H1 (cell line): ENCODE data around the gene HPS5. TPM values are rescaled to one million over a fixed set of nuclear protein-coding genes. Genes with fewer than 3 reads are reported as not detected.
A peak's percentile ranks its signal among the peaks of the same experiment; 100 is the strongest.

Experiments used
- CTCF ChIA-PET: fragments of 300-600 bp; sonication (Branson Sonifier 250); formaldehyde crosslinking; loops from one replicate; lab custom pipeline; 2021; ENCODE audit not compliant: partially characterized antibody; lab: Charles Lee
- POLR2A ChIA-PET: fragments of 300-600 bp; sonication (Branson Sonifier 250); formaldehyde crosslinking; loops from one replicate; lab custom pipeline; 2021; ENCODE audit warnings: inconsistent platforms; ENCODE audit not compliant: partially characterized antibody; lab: Charles Lee
- DNase-seq, 2 experiments: peaks; one replicate each; pipeline versions ENCODE4 v3.0.0 to v3.0.0-alpha.2; 2010 to 2022; ENCODE audit warnings: low spot score in 2 of 2, low read depth in 1 of 2, mixed read lengths in 1 of 2
- FAIRE-seq: peaks from 2 replicates; lab custom pipeline; 2011; peaks lifted over from hg19 to GRCh38; lab: Jason Lieb, UNC
- H2AFZ ChIP-seq: 2 replicates; pipeline ENCODE4 v1.8.1; 2012; ENCODE audit warnings: low read length, inconsistent platforms
- H2AK5ac ChIP-seq: 2 replicates; pipeline ENCODE4 v1.6.1; 2013; ENCODE audit warnings: low read depth, low read length
- H2BK120ac ChIP-seq: replicated peaks from 2 replicates; pipeline ENCODE3; 2013; ENCODE audit warnings: low read depth, low read length, inconsistent platforms
- H2BK12ac ChIP-seq: 2 replicates; pipeline ENCODE4 v1.6.1; 2013; ENCODE audit warnings: low read depth, low read length
- H2BK15ac ChIP-seq: 2 replicates; pipeline ENCODE4 v1.6.1; 2013; ENCODE audit warnings: low read length
- H2BK20ac ChIP-seq: 2 replicates; pipeline ENCODE4 v1.6.1; 2013; ENCODE audit warnings: low read length
- H2BK5ac ChIP-seq: 2 replicates; pipeline ENCODE4 v1.6.1; 2013; ENCODE audit warnings: low read depth, low read length
- H3K14ac ChIP-seq: 2 replicates; pipeline ENCODE4 v1.6.1; 2013; ENCODE audit warnings: inconsistent platforms; ENCODE audit not compliant: insufficient read length
- H3K18ac ChIP-seq: 2 replicates; pipeline ENCODE4 v1.6.1; 2013; ENCODE audit warnings: low read length; ENCODE audit errors: extremely low read depth
- H3K23ac ChIP-seq: 2 replicates; pipeline ENCODE4 v1.6.1; 2013; ENCODE audit warnings: inconsistent platforms; ENCODE audit not compliant: insufficient read length
- H3K23me2 ChIP-seq: 2 replicates; pipeline ENCODE4 v1.6.1; 2013; ENCODE audit warnings: low read depth, low read length
- H3K27ac ChIP-seq: 2 replicates; pipeline ENCODE4 v1.6.1; 2011; ENCODE audit warnings: low read depth, low read length, inconsistent platforms
- H3K27me3 ChIP-seq, 4 experiments: replicated peaks in 1 of 4; 1 replicate in 1 of 4; 2 replicates in 3 of 4; pipeline versions ENCODE4 v1.6.1 to v1.8.1; 2011 to 2013; ENCODE audit warnings: low read length in 3 of 4, mild to moderate bottlenecking in 3 of 4, inconsistent platforms in 2 of 4, mixed read lengths in 2 of 4, moderate library complexity in 1 of 4; ENCODE audit not compliant: control insufficient read depth in 3 of 4, insufficient read depth in 3 of 4; ENCODE audit errors: extremely low read depth in 1 of 4
- H3K36me3 ChIP-seq, 4 experiments: 2 replicates each; pipeline versions ENCODE4 v1.6.1 to v1.8.1; 2011 to 2013; ENCODE audit warnings: mild to moderate bottlenecking in 4 of 4, low read length in 3 of 4, moderate library complexity in 2 of 4, control low read depth in 1 of 4, inconsistent platforms in 1 of 4; ENCODE audit not compliant: insufficient read depth in 4 of 4, control insufficient read depth in 2 of 4
- H3K4ac ChIP-seq: replicated peaks from 2 replicates; pipeline ENCODE3; 2013; ENCODE audit warnings: low read length, low read depth, mixed read lengths, inconsistent platforms; ENCODE audit not compliant: insufficient read length
- H3K4me1 ChIP-seq, 4 experiments: replicated peaks in 1 of 4; 1 replicate in 1 of 4; 2 replicates in 3 of 4; pipeline versions ENCODE4 v1.6.1 to v1.8.1; 2011 to 2013; ENCODE audit warnings: low read length in 3 of 4, inconsistent platforms in 2 of 4, mixed read lengths in 1 of 4; ENCODE audit not compliant: insufficient read depth in 4 of 4, control insufficient read depth in 3 of 4
- H3K4me2 ChIP-seq, 2 experiments: 2 replicates each; pipeline versions ENCODE4 v1.6.1 to v1.8.1; 2011 to 2013; ENCODE audit warnings: low read depth in 2 of 2, low read length in 2 of 2, control low read depth in 1 of 2, inconsistent platforms in 1 of 2, mild to moderate bottlenecking in 1 of 2; ENCODE audit not compliant: insufficient read depth in 1 of 2
- H3K4me3 ChIP-seq, 4 experiments: fragments of 200-600, 300-600 bp in 1 of 4; sonication (generic), shearing (Covaris generic), sonication (Bioruptor Twin) in 1 of 4; 2 replicates each; pipeline versions ENCODE4 v1.5.1 to v1.8.1; 2011 to 2016; ENCODE audit warnings: low read length in 4 of 4, low read depth in 3 of 4, control low read depth in 2 of 4, inconsistent platforms in 2 of 4, mild to moderate bottlenecking in 2 of 4, mixed read lengths in 1 of 4, moderate library complexity in 1 of 4; ENCODE audit not compliant: insufficient read depth in 2 of 4; ENCODE audit errors: extremely low read depth in 1 of 4
- H3K56ac ChIP-seq: replicated peaks from 2 replicates; pipeline ENCODE3; 2013; ENCODE audit warnings: low read depth, mild to moderate bottlenecking, mixed read lengths, low read length, inconsistent platforms; ENCODE audit not compliant: insufficient read length
- H3K79me1 ChIP-seq: 2 replicates; pipeline ENCODE4 v1.6.1; 2013; ENCODE audit warnings: low read depth, low read length, control low read depth
- H3K79me2 ChIP-seq, 2 experiments: 2 replicates each; pipeline versions ENCODE4 v1.6.1 to v1.8.1; 2012 to 2013; ENCODE audit warnings: low read length in 2 of 2, mild to moderate bottlenecking in 2 of 2, inconsistent platforms in 1 of 2; ENCODE audit not compliant: insufficient read depth in 2 of 2, control insufficient read depth in 1 of 2
- H3K9ac ChIP-seq, 4 experiments: replicated peaks in 1 of 4; 1 replicate in 1 of 4; 2 replicates in 3 of 4; pipeline versions ENCODE4 v1.6.1 to v1.8.1; 2011 to 2013; ENCODE audit warnings: low read depth in 3 of 4, low read length in 3 of 4, control low read depth in 2 of 4, mild to moderate bottlenecking in 2 of 4, moderate library complexity in 2 of 4, inconsistent platforms in 1 of 4; ENCODE audit errors: extremely low read depth in 1 of 4
- H3K9me3 ChIP-seq, 2 experiments: 2 replicates each; pipeline versions ENCODE4 v1.6.1 to v1.8.1; 2012 to 2013; ENCODE audit warnings: mild to moderate bottlenecking in 2 of 2, moderate library complexity in 2 of 2, control low read depth in 1 of 2, inconsistent platforms in 1 of 2, low read depth in 1 of 2, low read length in 1 of 2, mixed read lengths in 1 of 2; ENCODE audit not compliant: insufficient read depth in 2 of 2
- H4K20me1 ChIP-seq, 2 experiments: replicated peaks in 1 of 2; 2 replicates each; pipeline versions ENCODE3 to v1.8.1; 2011 to 2013; ENCODE audit warnings: inconsistent platforms in 2 of 2, low read length in 2 of 2, mild to moderate bottlenecking in 1 of 2; ENCODE audit not compliant: insufficient read depth in 2 of 2, control insufficient read depth in 1 of 2
- H4K5ac ChIP-seq: 2 replicates; pipeline ENCODE4 v1.6.1; 2013; ENCODE audit warnings: low read length, low read depth, mixed read lengths, inconsistent platforms; ENCODE audit not compliant: insufficient read length
- H4K8ac ChIP-seq: 2 replicates; pipeline ENCODE4 v1.8.0; 2013; ENCODE audit warnings: mild to moderate bottlenecking, moderate library complexity, low read length, inconsistent platforms; ENCODE audit not compliant: insufficient read depth; ENCODE audit errors: extremely low read depth
- H4K91ac ChIP-seq: replicated peaks from 2 replicates; pipeline ENCODE3; 2013; ENCODE audit warnings: low read length, mixed read lengths, inconsistent platforms; ENCODE audit not compliant: insufficient read length
- ATF2 ChIP-seq: IDR thresholded peaks from 2 replicates; pipeline ENCODE4 v1.6.1; 2012; ENCODE audit warnings: low read length, inconsistent platforms
- CBX5 ChIP-seq: fragments of 300-800, 300-1000 bp; sonication (generic); IDR thresholded peaks from 2 replicates; pipeline ENCODE4 v1.7.1; 2016; ENCODE audit warnings: antibody characterized with exemption, low read length, low read depth
- CHD1 ChIP-seq: IDR thresholded peaks from 2 replicates; pipeline ENCODE4 v1.6.1; 2012; ENCODE audit warnings: low read depth, low read length, improper control_type of control experiment
- CREB1 ChIP-seq: IDR thresholded peaks from 2 replicates; pipeline ENCODE4 v1.6.1; 2012; ENCODE audit warnings: inconsistent platforms
- GABPA ChIP-seq: IDR thresholded peaks from 2 replicates; pipeline ENCODE4 v1.6.1; 2011; ENCODE audit warnings: mild to moderate bottlenecking, low read length, moderate library complexity, borderline replicate concordance; ENCODE audit not compliant: insufficient read depth
- KDM4A ChIP-seq: IDR thresholded peaks from one replicate; pipeline ENCODE4 v1.7.1; 2012; ENCODE audit warnings: low read depth, mild to moderate bottlenecking, moderate library complexity, low read length, inconsistent platforms; ENCODE audit not compliant: severe bottlenecking
- MAFK ChIP-seq: IDR thresholded peaks from 2 replicates; pipeline ENCODE4 v1.6.1; 2012; ENCODE audit warnings: low read depth, mild to moderate bottlenecking, improper control_type of control experiment, low read length
- NRF1 ChIP-seq: IDR thresholded peaks from 2 replicates; pipeline ENCODE4 v1.6.1; 2011; ENCODE audit warnings: mild to moderate bottlenecking, low read depth, low read length, improper control_type of control experiment
- POLR2A ChIP-seq, 2 experiments: IDR thresholded peaks; 1 replicate in 1 of 2; 2 replicates in 1 of 2; pipeline ENCODE4 v1.6.1; 2011; ENCODE audit warnings: low read depth in 2 of 2, low read length in 2 of 2, mild to moderate bottlenecking in 2 of 2; ENCODE audit errors: control extremely low read depth in 1 of 2
- SIX5 ChIP-seq: IDR thresholded peaks from 2 replicates; pipeline ENCODE4 v1.6.1; 2011; ENCODE audit warnings: mild to moderate bottlenecking, low read depth, low read length
- SP2 ChIP-seq: IDR thresholded peaks from 2 replicates; pipeline ENCODE4 v1.6.1; 2012; ENCODE audit warnings: mild to moderate bottlenecking, low read length, inconsistent platforms
- WGBS, 2 experiments: shearing (Covaris generic) in 1 of 2; methylation state at CpG; one replicate each; pipeline versions ENCODE4 v1.1.6 to v1.1.7; 2013 to 2015; ENCODE audit warnings: low lambda C conversion rate in 2 of 2, mixed read lengths in 2 of 2, inconsistent platforms in 1 of 2, low coverage in 1 of 2, missing lambda C conversion rate in 1 of 2; ENCODE audit not compliant: insufficient replicate concordance in 2 of 2, insufficient coverage in 1 of 2, insufficient read length in 1 of 2; ENCODE audit errors: extremely low coverage in 1 of 2, missing lambda C conversion rate in 1 of 2; 5-methylcytosine and 5-hydroxymethylcytosine counted together
- polyA plus RNA-seq, 7 experiments: library from polyadenylated mRNA; depleted of rRNA in 3 of 7; stranded (reverse) in 5 of 7; unstranded in 2 of 7; fragments of >200 nt in 5 of 7; fragments of 200-250 nt in 2 of 7; gene quantifications; 1 replicate in 5 of 7; 2 replicates in 1 of 7; 4 replicates in 1 of 7; pipeline versions ENCODE4 v1.2.1 to v1.2.3, GENCODE V29; 2011 to 2013; ENCODE audit warnings: missing spikeins in 2 of 7, mixed read lengths in 2 of 7
- total RNA-seq: library from RNA; stranded (reverse); fragmentation: NEBNext Ultra II Directional; extraction: Animal tissue kit (Norgen Biotek cat#: 25700); gene quantifications from 2 replicates; pipeline ENCODE4 v1.2.1, GENCODE V29; 2021

The HPS5 gene
- total and polyA plus RNA-seq, 2 of the 8 experiments (the other 6 are each of a cell fraction or from before 2014, with no cell fraction given): 5.0 to 18.5 TPM

DNA sequence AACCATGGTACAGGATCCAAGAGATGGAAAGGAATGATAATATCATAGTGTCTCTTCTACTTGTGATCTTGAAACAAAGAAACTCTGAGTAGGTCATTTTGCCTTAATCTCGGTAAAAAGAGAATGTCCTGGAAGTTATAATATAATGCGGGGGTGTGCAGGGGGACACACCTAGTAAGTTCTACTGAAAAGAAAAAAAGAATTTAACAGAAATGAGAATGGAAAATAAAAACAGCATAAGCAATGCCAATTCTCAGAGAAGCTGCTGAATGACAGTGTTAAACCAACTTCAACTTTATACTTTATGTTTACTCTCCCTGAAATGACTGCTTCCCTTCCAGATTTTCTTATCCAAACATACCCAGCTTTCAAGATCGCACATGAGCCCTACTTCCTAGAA lies 2.0 kb downstream of the HPS5 start:
- CTCF ChIA-PET: interaction anchor here (1.1 to 1.2 kb wide), 2 partner anchors 204 to 456 kb away, joined by 3 to 5 read pairs; no protein-coding TSS in a partner anchor

More for the DNA sequence above, 2.0 kb downstream of the HPS5 start:
- Histone ChIP-seq H2BK5ac (no peak overlapping the region), H3K4me2 (no peak overlapping the region; a peak in 1 of 4 replicates), H3K4me1 (no peaks in the 10 kb centered on the region; a peak in 2 of 7 replicates), H3K56ac (no peak overlapping the region), H3K9me3 (no peaks in the 10 kb centered on the region), H2BK20ac (no peak overlapping the region), H3K27me3 (no peaks in the 10 kb centered on the region), H3K4me3 (no peak overlapping the region), H4K8ac (no peak overlapping the region), H2BK12ac (no peak overlapping the region), H4K91ac (no peak overlapping the region), H3K36me3 (peaks cover 0 to 3% (median 0%) of the 10 kb centered on the region in 4 experiments; a peak in 2 of 8 replicates), H2BK120ac (no peak overlapping the region), H3K79me2 (peaks cover 14 to 83% of the 10 kb centered on the region in 2 experiments; a peak in 3 of 4 replicates), H3K23ac (no peak overlapping the region), H2AK5ac (no peak overlapping the region), H3K9ac (peak overlapping the region in 1 of 4 experiments; percentile 9; a peak in 2 of 7 replicates), H3K79me1 (peaks cover 7% of the 10 kb centered on the region; the same call in 1 of the 2 replicates), H3K4ac (no peak overlapping the region), H2AFZ (no peak overlapping the region), H3K27ac (no peak overlapping the region), H4K20me1 (peaks cover 0 to 2% of the 10 kb centered on the region in 2 experiments), H3K18ac (no peak overlapping the region), H3K14ac (no peak overlapping the region), H4K5ac (no peak overlapping the region), H2BK15ac (no peak overlapping the region), H3K23me2 (peaks cover 11% of the 10 kb centered on the region)
- DNase-seq (no peak), FAIRE-seq (no peak)
- 87% methylated on average over 3 of the region's 3 CpGs; no CpG with 5 or more reads in 1 of the 2 experiments for WGBS, 2 experiments
- POLR2A ChIA-PET: interaction anchor here (1.2 to 3.6 kb wide), 2 partner anchors 14 to 75 kb away, joined by 3 to 24 read pairs; partner anchors contain the start of gene LDHA
- TF ChIP-seq CBX5 (no peak), MAFK (no peak), CREB1 (no peak), GABPA (no peak), SIX5 (no peak), POLR2A (IDR thresholded peaks at IDR 0.05; ENCODE audit: control extremely low read depth in 1 of 2, low read depth in 2 of 2, low read length in 2 of 2) (no peak), NRF1 (no peak), ATF2 (no peak), SP2 (no peak), KDM4A (no peak), CHD1 (no peak)
